Tongue (tissue), 2 donors: Measurements from ENCODE around the gene ZNF549. TPM values are rescaled to one million over a fixed set of nuclear protein-coding genes. Genes with fewer than 3 reads are reported as not detected.
A peak's percentile ranks its signal among the peaks of the same experiment; 100 is the strongest.
"Not testable (repeated sequence)": the region's sequence is repeated elsewhere in the genome, so short reads cannot be mapped to it uniquely, and the experiment has no call there.

ENCODE experiments used
- DNase-seq: peaks from one replicate; pipeline ENCODE4 v3.0.0-alpha.2; 2015
- total RNA-seq: library from RNA; depleted of rRNA; stranded (reverse); fragments of >200 nt; gene quantifications from one replicate; pipeline ENCODE4 v1.2.3, GENCODE V29; 2014

The ZNF549 gene
- 9.3 TPM for total RNA-seq

DNA sequence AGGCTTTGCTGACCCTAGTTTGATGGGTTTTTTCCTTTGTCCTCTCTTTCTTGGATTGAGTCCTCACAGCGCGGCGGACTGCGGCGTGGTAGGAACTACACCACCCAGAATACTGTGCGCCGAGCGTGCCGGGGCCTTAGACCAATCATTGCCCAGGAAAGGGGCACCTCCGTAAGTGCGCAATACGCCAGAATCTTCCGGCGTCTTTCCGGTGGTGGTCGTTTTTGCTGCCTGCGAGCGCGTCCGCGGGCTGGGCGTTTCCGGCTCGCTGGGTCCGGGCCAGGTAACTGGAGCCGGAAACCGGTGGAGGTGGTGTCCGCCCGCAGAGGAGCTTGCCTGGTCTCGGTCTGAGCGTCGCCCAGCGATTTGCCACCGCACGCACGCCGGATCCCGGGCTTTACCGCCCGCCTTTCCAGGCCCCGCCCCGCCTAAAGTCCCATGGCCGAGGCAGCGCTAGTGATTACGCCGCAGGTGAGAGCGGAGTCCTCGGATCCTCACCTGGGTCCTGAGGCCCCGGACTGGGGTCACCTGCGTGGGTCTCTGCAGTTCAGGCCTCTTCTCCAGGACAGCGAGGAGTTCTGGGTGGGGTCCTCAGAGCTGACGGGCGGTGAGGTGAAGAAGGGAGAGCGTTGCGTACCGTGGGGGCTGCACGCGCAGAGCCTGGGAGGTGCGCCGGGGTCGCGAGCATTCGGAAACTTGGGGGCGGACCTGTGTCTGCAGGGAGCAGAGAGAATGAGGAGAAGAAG, at the start of gene ZNF549:
Gene ZNF549, plus strand, starts transcription at position 221 of the 746 bp plus-strand sequence. Its CDS starts 218 bp downstream, at position 439.
- peak; percentile 96 for DNase-seq

DNA sequence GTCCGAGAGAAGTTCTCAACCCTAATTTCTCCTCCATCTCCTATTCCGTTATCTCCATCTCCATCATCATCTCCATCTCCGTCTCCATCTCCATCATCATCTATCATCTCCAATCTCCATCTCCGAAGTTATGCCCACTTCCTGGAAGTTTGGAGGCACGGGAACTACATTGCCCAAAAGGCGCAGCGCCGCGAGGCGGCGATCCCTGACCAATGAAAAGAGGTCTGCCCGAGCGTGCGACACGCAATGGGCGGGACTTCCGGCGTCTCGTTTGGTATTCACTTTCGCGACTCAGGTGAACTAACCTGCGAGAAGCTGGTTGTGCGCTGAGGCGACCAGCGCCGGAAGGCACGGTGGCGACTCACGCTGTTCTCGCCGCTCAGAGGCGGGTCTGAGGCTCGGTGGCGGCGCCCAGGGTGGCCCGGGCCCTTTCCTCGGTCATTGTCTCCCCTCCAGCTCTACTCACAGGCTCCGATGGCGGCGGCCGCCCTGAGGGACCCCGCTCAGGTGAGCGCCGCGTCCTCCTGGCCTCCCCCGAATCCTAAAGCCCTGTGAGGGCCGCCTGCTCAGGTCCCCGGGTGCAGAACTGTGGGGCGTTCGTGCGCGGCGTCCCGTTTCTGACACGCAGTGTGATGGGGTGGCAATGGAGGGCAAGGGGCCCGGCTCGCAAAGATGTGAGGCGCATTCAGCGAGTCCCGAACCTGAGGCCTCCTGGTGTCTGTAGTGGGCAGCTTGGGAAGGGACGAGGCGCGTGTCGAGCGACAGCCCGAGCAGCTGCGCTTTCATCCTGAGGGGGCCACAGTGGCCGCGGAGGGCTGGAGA, 39.5 kb upstream of the ZNF549 start, which contains the start of gene ZNF419:
Gene ZNF419, plus strand, starts transcription at position 274 of the 822 bp plus-strand sequence. Its CDS starts 201 bp downstream, at position 475.
- peak; percentile 96 for DNase-seq

DNA sequence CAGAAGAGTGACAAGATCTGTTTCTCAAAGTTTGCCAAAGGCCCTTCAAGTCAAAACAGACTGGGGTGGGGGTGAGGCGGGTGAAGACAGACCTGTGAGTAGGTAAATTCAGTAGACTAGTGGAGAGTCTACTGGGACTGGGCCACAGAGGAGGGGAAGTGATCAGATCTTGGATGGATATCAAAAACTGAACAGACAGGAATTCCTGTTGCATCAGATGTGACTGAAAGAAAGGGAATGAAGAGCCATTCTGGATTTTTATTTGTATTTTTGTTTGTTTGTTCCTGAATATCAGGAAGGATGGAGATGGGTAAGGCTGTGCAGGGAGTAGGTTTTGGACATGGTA, 38.9 kb upstream of the ZNF549 start:
- not testable (repeated sequence) for DNase-seq

DNA sequence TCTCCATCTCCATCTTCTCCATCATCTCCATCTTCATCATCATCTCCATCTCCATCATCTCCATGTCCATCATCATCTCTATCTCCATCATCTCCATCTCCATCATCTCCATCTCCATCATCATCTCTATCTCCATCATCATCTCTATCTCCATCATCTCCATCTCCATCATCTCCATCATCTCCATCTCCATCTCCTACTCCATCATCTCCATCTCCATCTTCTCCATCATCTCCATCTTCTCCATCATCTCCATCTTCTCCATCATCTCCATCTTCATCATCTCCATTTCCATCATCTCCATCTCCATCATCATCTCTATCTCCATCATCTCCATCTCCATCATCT, 27.9 kb upstream of the ZNF549 start:
- not testable (repeated sequence) for DNase-seq

DNA sequence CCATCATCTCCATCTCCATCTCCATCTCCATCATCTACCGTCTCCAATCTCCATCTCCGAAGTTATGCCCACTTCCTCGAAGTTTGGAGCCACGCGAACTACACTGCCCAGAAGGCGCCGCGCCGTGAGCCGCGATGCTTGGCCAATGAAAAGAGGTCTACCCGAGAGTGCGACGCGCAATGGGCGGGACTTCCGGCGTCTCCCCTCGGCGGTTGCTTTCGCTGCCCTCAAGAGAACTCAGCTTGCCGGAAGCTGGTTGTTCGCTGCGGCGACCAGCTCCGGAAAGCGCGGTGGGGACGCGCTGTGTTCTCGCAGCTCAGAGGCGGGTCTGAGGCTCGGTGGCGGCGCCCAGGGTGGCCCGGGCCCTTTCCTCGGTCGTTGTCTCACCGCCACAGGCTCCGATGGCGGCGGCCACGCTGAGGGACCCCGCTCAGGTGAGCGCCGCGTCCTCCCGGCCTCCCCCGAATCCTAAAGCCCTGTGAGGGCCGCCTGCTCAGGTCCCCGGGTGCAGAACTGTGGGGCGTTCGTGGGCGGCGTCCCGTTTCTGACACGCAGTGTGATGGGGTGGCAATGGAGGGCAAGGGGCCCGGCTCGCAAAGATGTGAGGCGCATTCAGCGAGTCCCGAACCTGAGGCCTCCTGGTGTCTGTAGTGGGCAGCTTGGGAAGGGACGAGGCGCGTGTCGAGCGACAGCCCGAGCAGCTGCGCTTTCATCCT, 27.3 kb upstream of the ZNF549 start, which contains the start of gene ZNF773:
Gene ZNF773, plus strand, starts transcription at position 259 of the 716 bp plus-strand sequence. Its CDS starts 143 bp downstream, at position 402.
- DNase-seq: peak; percentile 98

DNA sequence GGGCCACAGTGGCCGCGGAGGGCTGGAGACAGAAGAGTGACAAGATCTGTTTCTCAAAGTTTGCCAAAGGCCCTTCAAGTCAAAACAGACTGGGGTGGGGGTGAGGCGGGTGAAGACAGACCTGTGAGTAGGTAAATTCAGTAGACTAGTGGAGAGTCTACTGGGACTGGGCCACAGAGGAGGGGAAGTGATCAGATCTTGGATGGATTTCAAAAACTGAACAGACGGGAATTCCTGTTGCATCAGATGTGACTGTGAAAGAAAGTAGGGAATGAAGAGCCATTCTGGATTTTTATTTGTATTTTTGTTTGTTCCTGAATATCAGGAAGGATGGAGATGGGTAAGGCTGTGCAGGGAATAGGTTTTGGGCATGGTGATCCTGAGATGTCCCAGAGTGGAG, 26.8 kb upstream of the ZNF549 start:
- peak; percentile 4 for DNase-seq

DNA sequence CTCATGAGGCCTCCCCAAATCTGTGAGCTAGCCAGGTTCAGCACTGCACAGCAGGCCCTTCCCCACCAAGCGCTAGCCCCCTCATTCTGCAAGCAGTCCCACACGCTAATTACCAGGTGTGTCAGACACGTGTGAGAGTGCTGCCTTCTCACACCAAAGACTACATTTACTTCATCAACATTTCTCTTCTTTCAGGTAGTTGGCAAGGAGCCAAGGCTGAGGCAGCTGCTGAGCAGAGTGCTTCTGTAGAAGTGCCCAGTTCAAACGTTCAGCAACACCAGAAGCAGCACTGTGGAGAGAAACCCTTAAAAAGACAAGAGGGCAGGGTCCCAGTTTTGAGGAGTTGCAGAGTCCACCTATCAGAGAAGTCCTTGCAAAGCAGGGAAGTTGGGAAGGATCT, 21.0 kb upstream of the ZNF549 start:
- no peak for DNase-seq

DNA sequence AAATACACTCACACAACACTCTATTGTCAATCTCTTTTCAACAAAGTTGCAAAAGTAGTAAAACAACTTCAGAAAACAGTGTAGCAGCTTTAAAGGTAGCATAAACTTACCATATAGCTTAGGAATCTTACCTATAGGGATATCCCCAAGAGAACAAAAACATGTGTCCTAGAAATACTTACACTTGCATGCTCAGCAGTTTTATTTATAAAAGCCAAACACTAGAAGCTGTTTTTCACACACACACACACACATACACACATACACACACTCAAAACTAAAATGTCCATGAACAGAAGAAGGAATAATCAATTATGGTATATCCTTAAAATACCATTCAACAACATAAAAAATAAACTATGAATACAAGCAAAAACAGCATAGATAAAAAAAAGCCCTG, 15.7 kb upstream of the ZNF549 start:
- DNase-seq: no peak

DNA sequence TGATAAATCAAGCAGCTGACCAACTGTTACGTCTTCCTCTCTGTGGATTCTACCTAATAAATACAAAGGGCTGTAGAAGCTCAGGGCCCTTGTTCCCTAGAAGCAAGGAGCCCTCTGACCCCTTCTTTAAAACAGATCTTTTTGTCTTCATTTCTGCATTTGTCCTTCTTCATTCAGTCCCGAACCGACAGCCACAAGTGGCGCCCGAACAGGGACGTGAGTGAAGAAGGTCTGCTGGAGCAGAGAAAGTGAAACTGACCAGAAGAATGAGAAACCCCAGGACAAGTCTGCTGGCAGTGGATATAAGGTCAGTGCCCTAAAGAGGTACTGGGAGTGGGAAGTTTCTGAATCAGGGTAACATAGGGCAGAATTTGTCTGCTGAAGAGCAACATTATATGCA, 14.3 kb upstream of the ZNF549 start:
- DNase-seq: no peak

DNA sequence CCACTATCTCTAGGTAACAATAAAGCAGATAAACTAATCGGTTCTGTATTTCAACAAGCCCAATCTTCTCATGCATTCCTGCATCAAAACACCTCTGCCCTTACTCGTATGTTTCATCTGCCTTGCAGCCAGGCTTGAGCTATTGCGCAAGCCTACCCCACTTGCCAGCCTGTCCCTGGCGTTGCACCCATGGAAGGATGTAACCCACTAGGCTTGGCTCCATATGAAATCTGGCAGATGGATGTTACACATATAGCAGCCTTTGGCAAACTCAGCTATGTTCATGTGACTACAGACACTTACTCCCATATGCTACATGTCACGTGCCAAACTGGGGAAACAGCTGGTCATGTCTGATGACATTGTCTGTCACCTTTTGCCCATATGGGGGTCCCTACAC, 11.9 kb upstream of the ZNF549 start:
- DNase-seq: no peak

DNA sequence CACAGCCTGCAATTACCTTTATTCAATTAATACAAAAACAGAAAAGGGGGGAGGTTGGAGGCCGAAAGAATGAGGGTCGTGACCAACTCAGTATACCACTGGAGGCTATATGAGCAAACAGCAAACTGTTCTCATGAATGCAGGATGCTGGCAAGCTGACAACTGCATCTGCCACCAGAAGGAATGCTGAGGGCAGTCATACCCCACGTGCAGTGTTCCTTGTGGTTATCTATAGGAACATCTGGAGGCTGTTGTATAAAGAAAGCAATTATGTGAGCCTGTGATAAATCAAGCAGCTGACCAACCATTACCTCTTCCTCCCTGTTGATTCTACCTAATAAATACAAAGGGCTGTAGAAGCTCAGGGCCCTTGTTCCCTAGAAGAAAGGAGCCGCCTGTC, 9.1 kb upstream of the ZNF549 start:
- not testable (repeated sequence) for DNase-seq

DNA sequence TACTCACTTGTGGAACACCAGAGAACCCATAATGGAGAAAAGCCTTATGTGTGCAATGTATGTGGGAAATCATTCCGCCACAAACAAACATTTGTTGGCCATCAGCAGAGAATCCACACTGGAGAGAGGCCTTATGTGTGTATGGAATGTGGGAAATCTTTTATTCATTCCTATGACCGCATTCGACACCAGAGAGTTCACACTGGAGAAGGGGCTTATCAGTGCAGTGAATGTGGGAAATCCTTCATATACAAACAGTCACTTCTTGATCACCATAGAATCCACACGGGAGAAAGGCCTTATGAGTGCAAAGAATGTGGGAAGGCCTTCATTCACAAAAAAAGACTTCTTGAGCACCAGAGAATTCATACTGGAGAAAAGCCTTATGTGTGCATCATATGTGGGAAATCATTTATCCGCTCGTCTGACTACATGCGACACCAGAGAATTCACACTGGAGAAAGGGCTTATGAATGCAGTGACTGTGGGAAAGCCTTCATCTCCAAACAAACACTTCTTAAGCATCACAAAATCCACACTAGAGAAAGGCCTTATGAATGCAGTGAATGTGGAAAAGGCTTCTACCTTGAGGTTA, 10.9 kb downstream of the ZNF549 start:
- DNase-seq: no peak

DNA sequence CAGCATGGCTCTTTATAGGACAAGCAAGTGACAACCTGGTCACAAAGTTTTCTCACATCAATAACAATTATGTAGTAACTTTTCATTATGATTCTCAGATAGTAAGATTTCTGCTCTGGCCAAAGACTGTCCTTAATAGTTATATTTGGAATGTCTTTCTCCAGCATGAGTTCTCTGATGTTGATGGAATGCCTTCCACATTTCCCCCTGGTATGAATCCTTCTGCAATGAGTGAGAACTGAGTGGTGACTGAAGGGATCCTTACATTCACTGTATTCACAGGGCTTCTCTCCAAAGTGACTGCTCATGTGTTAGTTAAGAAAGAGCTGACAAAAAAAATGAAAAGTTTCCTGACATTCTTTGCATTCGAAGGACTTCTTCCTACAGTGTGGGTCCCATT, 19.4 kb downstream of the ZNF549 start:
- DNase-seq: no peak

DNA sequence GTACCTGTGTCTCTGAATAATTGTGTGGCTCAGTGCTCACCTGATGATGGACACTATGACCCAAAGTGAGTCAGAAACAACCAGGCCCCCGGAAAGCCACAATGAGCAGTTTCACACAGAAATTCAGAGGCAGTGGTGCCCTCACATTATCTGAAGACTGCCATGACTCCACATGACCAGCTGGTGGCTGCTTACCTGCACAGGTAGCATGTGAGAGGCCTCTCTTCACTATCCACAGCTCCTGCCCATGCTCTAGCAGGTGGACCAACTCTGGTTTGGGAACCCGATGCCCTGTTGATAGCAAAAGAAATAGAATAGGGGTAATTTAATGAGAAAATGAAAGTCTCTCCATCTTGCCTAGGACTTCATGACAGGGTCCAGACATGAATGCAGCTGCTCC, 25.3 kb downstream of the ZNF549 start:
- no peak for DNase-seq

DNA sequence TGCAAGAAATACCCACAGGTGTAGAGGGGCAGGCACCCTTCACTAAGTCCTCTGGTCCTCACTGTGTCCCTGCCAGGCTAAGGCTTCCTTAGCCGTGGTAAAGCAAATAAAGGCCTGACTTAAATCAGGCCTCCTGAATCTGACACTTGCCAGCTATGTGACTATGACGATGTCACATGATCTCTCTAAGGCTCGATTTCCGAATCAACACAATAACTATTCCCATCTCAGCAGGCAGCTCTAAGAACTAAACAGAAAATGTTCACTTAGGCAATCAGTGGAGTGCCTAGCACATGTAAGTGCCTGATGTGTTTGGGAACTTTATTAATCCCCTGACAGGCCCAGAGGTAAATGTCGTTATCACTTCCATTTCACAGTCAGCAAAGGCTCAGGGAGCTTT, 30.5 kb downstream of the ZNF549 start:
- no peak for DNase-seq

DNA sequence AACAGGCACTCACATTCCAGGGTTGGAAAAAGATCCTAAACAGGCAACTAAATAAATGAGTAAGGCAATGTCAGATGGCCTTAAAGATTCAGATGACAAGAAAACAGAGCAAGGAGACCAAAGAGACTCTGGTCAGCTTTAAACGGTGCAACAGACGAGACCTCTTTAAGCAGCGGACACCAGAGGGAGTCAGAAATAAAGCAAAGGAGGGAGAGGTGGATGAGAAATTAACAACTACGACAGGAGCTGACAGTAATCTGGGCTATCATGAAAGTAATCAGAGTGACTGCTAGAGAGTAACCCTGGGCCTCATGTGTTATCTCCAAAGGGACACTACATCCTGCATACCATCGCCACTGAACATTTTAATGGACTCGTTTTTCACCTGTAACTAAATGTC, 31.4 kb downstream of the ZNF549 start:
- DNase-seq: no peak

DNA sequence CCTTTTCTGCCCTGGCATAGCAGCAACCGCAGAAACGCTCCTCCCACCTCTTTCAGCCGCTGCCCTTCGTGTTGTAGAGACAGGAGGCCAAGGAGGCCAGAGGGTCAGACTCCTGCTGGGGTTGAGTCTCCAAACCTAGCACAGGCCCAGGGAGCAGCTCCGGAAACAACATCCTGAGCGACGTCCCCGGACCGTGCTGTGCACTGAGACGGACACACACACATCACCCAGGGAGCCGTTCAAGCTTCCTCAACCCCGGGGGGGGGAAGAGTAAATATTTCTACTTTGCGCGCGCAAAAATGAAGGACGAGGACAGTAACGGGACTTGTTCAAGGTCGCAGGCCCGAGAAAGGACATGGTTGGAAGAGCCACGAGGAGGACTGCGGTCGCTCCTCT, 31.9 kb downstream of the ZNF549 start:
- peak; percentile 8 for DNase-seq

DNA sequence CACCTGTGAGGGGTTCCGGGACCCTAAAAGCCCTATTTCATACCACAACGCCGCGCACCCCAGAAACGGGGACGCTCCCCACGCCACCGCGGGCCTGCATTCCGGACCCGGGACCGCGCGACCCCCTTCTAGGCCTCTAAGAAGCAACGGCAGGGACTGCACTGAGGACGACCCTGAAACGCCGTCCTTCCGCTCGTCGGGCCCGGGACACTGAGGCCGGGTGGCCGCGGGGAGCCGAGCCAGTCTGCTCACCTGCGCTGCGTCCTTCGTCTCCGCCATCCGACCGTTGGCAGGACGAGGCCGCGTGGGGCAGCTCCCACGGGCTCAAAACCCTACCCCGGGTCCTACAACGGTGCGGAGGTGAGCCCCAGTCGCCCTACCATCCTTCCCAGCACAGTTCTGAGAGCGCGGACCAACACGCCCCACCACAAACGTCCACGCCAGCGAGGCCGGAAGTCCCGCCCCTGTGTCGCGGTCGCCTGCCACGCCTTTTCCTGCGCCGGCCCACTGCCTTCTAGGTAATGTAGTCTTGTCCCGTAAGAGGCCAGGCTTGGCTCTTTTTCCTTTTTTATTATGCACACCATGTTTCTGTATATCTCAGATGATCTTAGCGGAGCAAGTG, 32.4 kb downstream of the ZNF549 start, which contains the start of gene ZNF550:
Gene ZNF550, minus strand, starts transcription at position 460 of the 622 bp plus-strand sequence. Its CDS starts 181 bp downstream, at position 279.
- DNase-seq: peak; percentile 96

DNA sequence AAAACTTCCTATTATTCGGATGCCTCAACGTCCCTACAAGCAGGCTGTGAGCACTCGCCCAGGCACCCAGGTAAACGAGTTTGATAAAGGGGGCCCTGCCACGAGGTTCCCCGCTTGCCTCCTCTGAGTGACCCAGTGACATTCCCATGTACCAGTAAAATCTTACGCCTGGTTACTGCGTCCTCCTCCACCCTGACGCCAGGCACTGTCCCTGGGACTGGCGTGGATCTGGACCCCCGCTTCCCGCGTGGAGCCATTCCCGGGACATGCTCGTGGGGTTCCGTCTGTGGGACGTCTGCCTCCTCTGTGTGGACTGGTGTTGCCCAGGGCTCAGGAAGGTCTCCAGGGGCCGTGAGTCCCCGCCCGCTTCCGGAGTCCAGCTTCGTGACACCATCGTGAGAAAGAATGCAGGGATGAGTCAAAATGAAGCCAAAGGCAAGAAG, 32.9 kb downstream of the ZNF549 start:
- DNase-seq: no peak

DNA sequence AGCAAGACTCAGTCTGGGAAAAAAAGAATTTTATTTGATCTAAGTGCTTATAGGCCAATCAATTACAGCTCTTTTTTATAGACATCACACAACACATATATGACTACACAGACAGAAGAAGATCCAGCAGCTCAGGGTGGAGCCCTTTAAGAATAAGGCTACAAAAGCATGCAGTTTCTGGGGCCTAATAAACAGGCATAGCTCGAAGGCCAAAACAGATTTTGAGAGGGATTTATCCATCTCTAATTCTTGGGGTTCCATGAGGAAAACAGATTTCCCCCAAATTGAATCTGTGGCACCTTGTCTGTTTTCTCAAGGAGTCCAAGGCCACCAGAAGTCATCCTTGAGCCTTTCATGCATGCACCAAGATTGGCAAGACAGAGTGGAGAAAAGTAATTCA, 36.4 kb downstream of the ZNF549 start:
- DNase-seq: no peak

DNA sequence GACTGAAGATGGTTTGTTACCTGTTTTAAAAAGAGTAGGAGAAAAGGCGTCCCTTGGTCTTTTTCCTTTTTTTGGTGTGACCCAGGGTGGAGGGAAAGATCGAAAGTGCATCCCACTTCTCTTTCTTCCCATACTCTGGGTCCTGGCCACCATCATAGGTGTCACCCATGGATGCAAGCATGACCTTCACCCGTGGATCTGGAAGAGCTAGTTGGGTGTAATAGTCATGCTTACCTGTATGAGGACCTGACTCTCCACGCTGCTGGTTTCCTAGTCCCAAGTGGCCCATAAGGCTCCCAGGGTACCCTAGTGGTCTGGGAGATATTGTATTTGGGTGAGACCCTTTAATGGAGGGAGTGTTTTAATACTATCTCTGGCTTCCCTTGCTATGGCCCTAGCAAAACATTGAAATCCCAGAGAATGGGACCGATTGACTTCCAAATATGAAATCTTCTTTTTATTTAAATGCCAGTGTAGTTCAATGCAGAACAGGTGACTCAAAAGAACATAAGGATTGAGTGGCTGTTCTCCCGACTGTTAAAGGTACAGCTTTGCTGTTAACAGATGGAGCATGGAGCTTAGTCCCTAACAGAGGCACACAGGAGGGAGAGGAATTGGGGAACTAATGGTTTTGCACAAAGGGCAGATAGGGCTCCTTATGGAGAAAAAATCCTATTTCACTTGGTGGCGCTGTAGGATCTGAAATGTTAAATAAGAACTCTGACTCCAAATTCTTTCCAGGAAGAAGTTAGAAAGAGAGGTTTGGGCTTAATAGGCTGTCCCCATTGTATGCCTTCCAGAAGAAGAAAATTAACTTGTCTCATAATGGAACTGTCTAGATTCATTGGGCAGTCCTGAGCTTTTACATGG, 39.5 kb downstream of the ZNF549 start:
- no peak for DNase-seq
